ENCODE measurements around the gene SVIL.

The SVIL gene

GRCh38 chr10:29455095-29455494 is 179.7 kb downstream of the SVIL start:
- H3K27ac ChIP-seq, result no peak overlapping the region
- H3K36me3 ChIP-seq (ENCODE audit: insufficient read depth), result no peaks in the 10 kb centered on the region
- no peaks in the 10 kb centered on the region for H3K4me1 ChIP-seq (ENCODE audit: low read depth, poor library complexity, severe bottlenecking)
- H2AFZ ChIP-seq (ENCODE audit: low read depth), result no peak overlapping the region
- no peak overlapping the region for H3K9ac ChIP-seq
- no peak for TF ChIP-seq CTCF (conservative IDR thresholded peaks at IDR 0.05; ENCODE audit: low read depth, low read length)
- no peaks in the 10 kb centered on the region for H4K20me1 ChIP-seq (ENCODE audit: insufficient read depth)
- H3K27me3 ChIP-seq (ENCODE audit: insufficient read depth, low read depth), result no peaks in the 10 kb centered on the region
- no peak overlapping the region for H3K4me2 ChIP-seq
- no peak overlapping the region for H3K4me3 ChIP-seq (IDR thresholded peaks at IDR 0.05; ENCODE audit: insufficient read depth, low read depth, low read length)
- no peaks in the 10 kb centered on the region for H3K79me2 ChIP-seq (ENCODE audit: insufficient read depth, low read depth)

- H4K20me1 ChIP-seq (ENCODE audit: insufficient read depth), result no peaks in the 10 kb centered on the region
- H3K36me3 ChIP-seq (ENCODE audit: insufficient read depth), result no peaks in the 10 kb centered on the region
- H3K4me2 ChIP-seq, result no peak overlapping the region
- no peak overlapping the region for H3K27ac ChIP-seq
- H3K79me2 ChIP-seq (ENCODE audit: insufficient read depth, low read depth), result no peaks in the 10 kb centered on the region
- no peak overlapping the region for H2AFZ ChIP-seq (ENCODE audit: low read depth)
- no peak overlapping the region for H3K4me3 ChIP-seq (IDR thresholded peaks at IDR 0.05; ENCODE audit: insufficient read depth, low read depth, low read length)
- no peaks in the 10 kb centered on the region for H3K27me3 ChIP-seq (ENCODE audit: insufficient read depth, low read depth)
- H3K4me1 ChIP-seq (ENCODE audit: low read depth, poor library complexity, severe bottlenecking), result no peaks in the 10 kb centered on the region
- H3K9ac ChIP-seq, result no peak overlapping the region
- TF ChIP-seq CTCF (conservative IDR thresholded peaks at IDR 0.05; ENCODE audit: low read depth, low read length), result no peak
These were observed 180.5 kb downstream of the SVIL start for GRCh38 chr10:29454250-29454649.

GRCh38 chr10:29452546-29452945 is 182.2 kb downstream of the SVIL start:
- no peaks in the 10 kb centered on the region for H3K36me3 ChIP-seq (ENCODE audit: insufficient read depth)
- no peak overlapping the region for H3K9ac ChIP-seq
- no peak overlapping the region for H2AFZ ChIP-seq (ENCODE audit: low read depth)
- no peaks in the 10 kb centered on the region for H4K20me1 ChIP-seq (ENCODE audit: insufficient read depth)
- H3K4me3 ChIP-seq (IDR thresholded peaks at IDR 0.05; ENCODE audit: insufficient read depth, low read depth, low read length), result no peak overlapping the region
- no peaks in the 10 kb centered on the region for H3K4me1 ChIP-seq (ENCODE audit: low read depth, poor library complexity, severe bottlenecking)
- H3K4me2 ChIP-seq, result no peak overlapping the region
- TF ChIP-seq CTCF (conservative IDR thresholded peaks at IDR 0.05; ENCODE audit: low read depth, low read length), result no peak
- no peaks in the 10 kb centered on the region for H3K79me2 ChIP-seq (ENCODE audit: insufficient read depth, low read depth)
- H3K27ac ChIP-seq, result no peak overlapping the region
- H3K27me3 ChIP-seq (ENCODE audit: insufficient read depth, low read depth), result no peaks in the 10 kb centered on the region

- H3K79me2 ChIP-seq (ENCODE audit: insufficient read depth, low read depth), result no peaks in the 10 kb centered on the region
- H3K27ac ChIP-seq, result no peak overlapping the region
- H3K4me2 ChIP-seq, result no peak overlapping the region
- H3K4me1 ChIP-seq (ENCODE audit: low read depth, poor library complexity, severe bottlenecking), result no peaks in the 10 kb centered on the region
- no peak overlapping the region for H2AFZ ChIP-seq (ENCODE audit: low read depth)
- no peaks in the 10 kb centered on the region for H4K20me1 ChIP-seq (ENCODE audit: insufficient read depth)
- H3K27me3 ChIP-seq (ENCODE audit: insufficient read depth, low read depth), result no peaks in the 10 kb centered on the region
- H3K36me3 ChIP-seq (ENCODE audit: insufficient read depth), result no peaks in the 10 kb centered on the region
- no peak overlapping the region for H3K9ac ChIP-seq
- H3K4me3 ChIP-seq (IDR thresholded peaks at IDR 0.05; ENCODE audit: insufficient read depth, low read depth, low read length), result no peak overlapping the region
- TF ChIP-seq CTCF (conservative IDR thresholded peaks at IDR 0.05; ENCODE audit: low read depth, low read length), result no peak
These were observed 182.8 kb downstream of the SVIL start for GRCh38 chr10:29451946-29452345.

- H3K9ac ChIP-seq, result no peak overlapping the region
- TF ChIP-seq CTCF (conservative IDR thresholded peaks at IDR 0.05; ENCODE audit: low read depth, low read length), result no peak
- H3K4me2 ChIP-seq, result no peak overlapping the region
- no peak overlapping the region for H3K27ac ChIP-seq
- no peaks in the 10 kb centered on the region for H3K27me3 ChIP-seq (ENCODE audit: insufficient read depth, low read depth)
- no peak overlapping the region for H2AFZ ChIP-seq (ENCODE audit: low read depth)
- no peaks in the 10 kb centered on the region for H3K36me3 ChIP-seq (ENCODE audit: insufficient read depth)
- H3K4me1 ChIP-seq (ENCODE audit: low read depth, poor library complexity, severe bottlenecking), result peaks cover 11% of the 10 kb centered on the region
- no peak overlapping the region for H3K4me3 ChIP-seq (IDR thresholded peaks at IDR 0.05; ENCODE audit: insufficient read depth, low read depth, low read length)
- H4K20me1 ChIP-seq (ENCODE audit: insufficient read depth), result no peaks in the 10 kb centered on the region
- H3K79me2 ChIP-seq (ENCODE audit: insufficient read depth, low read depth), result no peaks in the 10 kb centered on the region
These were observed 184.4 kb downstream of the SVIL start for GRCh38 chr10:29450405-29450804.
